ENCODE measurements around the gene ZNF618. TPM values are rescaled to one million over a fixed set of nuclear protein-coding genes. Genes with fewer than 3 reads are reported as not detected.
"Not testable (repeated sequence)": the region's sequence is repeated elsewhere in the genome, so short reads cannot be mapped to it uniquely, and the experiment has no call there.

ZNF618 gene
- total and polyA plus RNA-seq, 4 donors = 4.9 to 17.3 (median 11.4) TPM

- Histone ChIP-seq H3K36me3 (ENCODE audit: control insufficient read depth in 1 of 2, insufficient read depth in 2 of 2, low read length in 1 of 2) (peaks cover 0 to 6% of the 10 kb centered on the region in 2 donors), H3K27me3 (ENCODE audit: control insufficient read depth in 1 of 2, insufficient read depth in 2 of 2, low read length in 1 of 2) (no peaks in the 10 kb centered on the region), H3K4me3 (ENCODE audit: low read length in 2 of 2) (no peak overlapping the region), H3K9me3 (ENCODE audit: control insufficient read depth, low read length) (no peaks in the 10 kb centered on the region), H3K4me1 (ENCODE audit: control insufficient read depth in 1 of 2, insufficient read depth in 2 of 2, low read length in 2 of 2) (no peaks in the 10 kb centered on the region), H3K27ac (ENCODE audit: low read depth in 1 of 2, low read length in 2 of 2) (no peak overlapping the region)
- ATAC-seq (ENCODE audit: low FRiP score) (no peak), DNase-seq (no peak)
- 94 to 96% methylated on average over 13 of the region's 13 CpGs for WGBS, 2 donors
- intact Hi-C loops (cut with DNase I) = no loop called here
Observed at GRCh38 chr9:114038724-114039313, 162.7 kb downstream of the ZNF618 start.

GRCh38 chr9:114039484-114039883 lies 163.4 kb downstream of the ZNF618 start:
- no peak for DNase-seq
- no peak for ATAC-seq (ENCODE audit: low FRiP score)
- no peaks in the 10 kb centered on the region for H3K9me3 ChIP-seq (ENCODE audit: control insufficient read depth, low read length)
- no peaks in the 10 kb centered on the region for H3K4me1 ChIP-seq (ENCODE audit: control insufficient read depth in 1 of 2, insufficient read depth in 2 of 2, low read length in 2 of 2)
- intact Hi-C loops (cut with DNase I) = no loop called here
- H3K4me3 ChIP-seq (ENCODE audit: low read length in 2 of 2) = no peak overlapping the region
- 93 to 94% methylated on average over 5 of the region's 5 CpGs for WGBS, 2 donors
- H3K27me3 ChIP-seq (ENCODE audit: control insufficient read depth in 1 of 2, insufficient read depth in 2 of 2, low read length in 1 of 2) = no peaks in the 10 kb centered on the region
- H3K36me3 ChIP-seq (ENCODE audit: control insufficient read depth in 1 of 2, insufficient read depth in 2 of 2, low read length in 1 of 2) = peaks cover 0 to 6% of the 10 kb centered on the region in 2 donors
- H3K27ac ChIP-seq (ENCODE audit: low read depth in 1 of 2, low read length in 2 of 2) = no peak overlapping the region

GRCh38 chr9:114043660-114044059 lies 167.6 kb downstream of the ZNF618 start:
- H3K36me3 ChIP-seq (ENCODE audit: control insufficient read depth in 1 of 2, insufficient read depth in 2 of 2, low read length in 1 of 2); ATAC-seq (ENCODE audit: low FRiP score); intact Hi-C loops (cut with DNase I); H3K9me3 ChIP-seq (ENCODE audit: control insufficient read depth, low read length); H3K27ac ChIP-seq (ENCODE audit: low read depth in 1 of 2, low read length in 2 of 2); DNase-seq; H3K27me3 ChIP-seq (ENCODE audit: control insufficient read depth in 1 of 2, insufficient read depth in 2 of 2, low read length in 1 of 2); H3K4me3 ChIP-seq (ENCODE audit: low read length in 2 of 2); H3K4me1 ChIP-seq (ENCODE audit: control insufficient read depth in 1 of 2, insufficient read depth in 2 of 2, low read length in 2 of 2): not testable (repeated sequence)

GRCh38 chr9:114046237-114046755 lies 170.2 kb downstream of the ZNF618 start:
- Histone ChIP-seq H3K27me3 (ENCODE audit: control insufficient read depth in 1 of 2, insufficient read depth in 2 of 2, low read length in 1 of 2) (no peaks in the 10 kb centered on the region), H3K9me3 (ENCODE audit: control insufficient read depth, low read length) (no peaks in the 10 kb centered on the region), H3K4me3 (ENCODE audit: low read length in 2 of 2) (no peak overlapping the region), H3K4me1 (ENCODE audit: control insufficient read depth in 1 of 2, insufficient read depth in 2 of 2, low read length in 2 of 2) (no peaks in the 10 kb centered on the region), H3K36me3 (ENCODE audit: control insufficient read depth in 1 of 2, insufficient read depth in 2 of 2, low read length in 1 of 2) (peaks cover 0 to 6% of the 10 kb centered on the region in 2 donors), H3K27ac (ENCODE audit: low read depth in 1 of 2, low read length in 2 of 2) (no peak overlapping the region)
- 97% methylated on average over 4 of the region's 4 CpGs for WGBS, 2 donors
- DNase-seq (no peak), ATAC-seq (ENCODE audit: low FRiP score) (no peak)
- intact Hi-C loops (cut with DNase I) = no loop called here

- DNase-seq = no peak
- Histone ChIP-seq H3K27me3 (ENCODE audit: control insufficient read depth in 1 of 2, insufficient read depth in 2 of 2, low read length in 1 of 2) (no peaks in the 10 kb centered on the region), H3K4me1 (ENCODE audit: control insufficient read depth in 1 of 2, insufficient read depth in 2 of 2, low read length in 2 of 2) (no peaks in the 10 kb centered on the region), H3K4me3 (ENCODE audit: low read length in 2 of 2) (no peak overlapping the region), H3K9me3 (ENCODE audit: control insufficient read depth, low read length) (no peaks in the 10 kb centered on the region), H3K27ac (ENCODE audit: low read depth in 1 of 2, low read length in 2 of 2) (no peak overlapping the region), H3K36me3 (ENCODE audit: control insufficient read depth in 1 of 2, insufficient read depth in 2 of 2, low read length in 1 of 2) (peaks cover 0 to 6% of the 10 kb centered on the region in 2 donors)
- no peak for ATAC-seq (ENCODE audit: low FRiP score)
- WGBS, 2 donors = 98 to 100% methylated on average over 1 of the region's 1 CpG
- intact Hi-C loops (cut with DNase I) = no loop called here
Observed at GRCh38 chr9:114046875-114047274, 170.8 kb downstream of the ZNF618 start.

- WGBS, 2 donors = 81 to 83% methylated on average over 3 of the region's 3 CpGs
Observed at GRCh38 chr9:114047717-114048116, 171.6 kb downstream of the ZNF618 start.

GRCh38 chr9:114048533-114049415 lies 172.7 kb downstream of the ZNF618 start:
- intact Hi-C loops (cut with DNase I) = no loop called here
- no peak for DNase-seq
- ATAC-seq (ENCODE audit: low FRiP score) = no peak
- H3K27me3 ChIP-seq (ENCODE audit: control insufficient read depth in 1 of 2, insufficient read depth in 2 of 2, low read length in 1 of 2) = no peaks in the 10 kb centered on the region
- H3K36me3 ChIP-seq (ENCODE audit: control insufficient read depth in 1 of 2, insufficient read depth in 2 of 2, low read length in 1 of 2) = peaks cover 0 to 6% of the 10 kb centered on the region in 2 donors
- WGBS, 2 donors = 96 to 97% methylated on average over 44 of the region's 44 CpGs
- no peaks in the 10 kb centered on the region for H3K9me3 ChIP-seq (ENCODE audit: control insufficient read depth, low read length)
- H3K4me1 ChIP-seq (ENCODE audit: control insufficient read depth in 1 of 2, insufficient read depth in 2 of 2, low read length in 2 of 2) = no peaks in the 10 kb centered on the region
- no peak overlapping the region for H3K27ac ChIP-seq (ENCODE audit: low read depth in 1 of 2, low read length in 2 of 2)
- H3K4me3 ChIP-seq (ENCODE audit: low read length in 2 of 2) = no peak overlapping the region

More at GRCh38 chr9:114047717-114048116, 171.6 kb downstream of the ZNF618 start:
- ATAC-seq (ENCODE audit: low FRiP score) (no peak), DNase-seq (no peak)
- Histone ChIP-seq H3K27ac (ENCODE audit: low read depth in 1 of 2, low read length in 2 of 2) (no peak overlapping the region), H3K27me3 (ENCODE audit: control insufficient read depth in 1 of 2, insufficient read depth in 2 of 2, low read length in 1 of 2) (no peaks in the 10 kb centered on the region), H3K4me1 (ENCODE audit: control insufficient read depth in 1 of 2, insufficient read depth in 2 of 2, low read length in 2 of 2) (no peaks in the 10 kb centered on the region), H3K9me3 (ENCODE audit: control insufficient read depth, low read length) (no peaks in the 10 kb centered on the region), H3K4me3 (ENCODE audit: low read length in 2 of 2) (no peak overlapping the region), H3K36me3 (ENCODE audit: control insufficient read depth in 1 of 2, insufficient read depth in 2 of 2, low read length in 1 of 2) (peaks cover 0 to 6% of the 10 kb centered on the region in 2 donors)
- intact Hi-C loops (cut with DNase I) = no loop called here

GRCh38 chr9:114049441-114050225 lies 173.5 kb downstream of the ZNF618 start:
- ATAC-seq (ENCODE audit: low FRiP score) (no peak), DNase-seq (no peak)
- H3K27me3 ChIP-seq (ENCODE audit: control insufficient read depth in 1 of 2, insufficient read depth in 2 of 2, low read length in 1 of 2) = no peaks in the 10 kb centered on the region
- WGBS, 2 donors = 96 to 97% methylated on average over 40 of the region's 40 CpGs
- no peaks in the 10 kb centered on the region for H3K4me1 ChIP-seq (ENCODE audit: control insufficient read depth in 1 of 2, insufficient read depth in 2 of 2, low read length in 2 of 2)
- H3K27ac ChIP-seq (ENCODE audit: low read depth in 1 of 2, low read length in 2 of 2) = no peak overlapping the region
- peaks cover 0 to 6% of the 10 kb centered on the region in 2 donors for H3K36me3 ChIP-seq (ENCODE audit: control insufficient read depth in 1 of 2, insufficient read depth in 2 of 2, low read length in 1 of 2)
- H3K4me3 ChIP-seq (ENCODE audit: low read length in 2 of 2) = no peak overlapping the region
- no peaks in the 10 kb centered on the region for H3K9me3 ChIP-seq (ENCODE audit: control insufficient read depth, low read length)
- intact Hi-C loops (cut with DNase I) = no loop called here

Data from aorta (tissue), 5 donors.